GM10266 (cell line): ENCODE data around the gene CLEC2D.
"Not testable (repeated sequence)": the region's sequence is repeated elsewhere in the genome, so short reads cannot be mapped to it uniquely, and the experiment has no call there.

ENCODE experiments used
- DNase-seq: peaks from one replicate; pipeline ENCODE4 v3.0.0; 2012; ENCODE audit errors: extremely low spot score
- TF ChIP-seq, protein P1 (sequence below): IDR thresholded peaks from 2 replicates; pipeline ENCODE4 v1.5.1; 2012; ENCODE audit warnings: mild to moderate bottlenecking, low read depth; ENCODE audit not compliant: control insufficient read depth, insufficient read depth; ENCODE audit errors: missing control alignments

CLEC2D gene

DNA sequence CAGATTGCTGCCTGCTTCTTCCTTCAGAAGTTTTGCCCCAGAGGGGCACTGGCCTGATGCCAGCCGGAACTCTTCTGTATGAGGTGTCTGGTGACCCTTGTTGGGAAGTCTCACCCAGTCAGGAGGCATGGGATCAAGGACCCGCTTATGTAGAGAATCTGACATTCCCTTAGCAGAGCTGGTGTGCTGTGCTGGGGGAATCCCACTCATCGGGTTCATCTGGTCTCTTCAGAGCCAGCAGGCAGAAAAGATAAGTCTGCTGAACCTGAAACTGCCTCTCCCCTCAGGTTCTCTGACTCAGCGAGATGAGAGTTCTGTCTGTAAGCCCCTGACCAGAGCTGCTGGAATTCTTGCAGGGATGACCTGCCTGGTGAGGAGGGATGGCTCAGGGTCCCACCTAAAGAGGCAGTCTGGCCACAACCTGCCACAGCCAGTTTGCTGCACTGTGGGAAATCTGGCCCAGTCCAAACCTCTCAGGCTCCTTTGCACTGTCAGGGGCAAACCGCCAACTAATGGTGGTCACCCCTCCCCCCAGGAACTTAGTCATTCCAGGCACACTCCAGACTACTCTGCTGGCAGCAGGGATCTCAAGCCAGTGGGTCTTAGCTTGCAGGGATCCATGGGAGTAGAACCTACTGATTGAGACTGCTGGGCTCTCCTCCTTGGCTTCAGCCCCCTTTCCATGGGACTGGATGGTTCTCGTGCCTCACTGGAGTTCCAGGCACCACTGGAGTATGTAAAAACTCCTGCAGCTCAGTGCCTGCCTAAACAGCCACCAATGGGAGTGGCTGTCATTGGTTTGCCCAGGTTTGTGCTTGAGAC lies 4.1 kb downstream of the CLEC2D start:
- no peak for DNase-seq
- TF ChIP-seq, protein P1, sequence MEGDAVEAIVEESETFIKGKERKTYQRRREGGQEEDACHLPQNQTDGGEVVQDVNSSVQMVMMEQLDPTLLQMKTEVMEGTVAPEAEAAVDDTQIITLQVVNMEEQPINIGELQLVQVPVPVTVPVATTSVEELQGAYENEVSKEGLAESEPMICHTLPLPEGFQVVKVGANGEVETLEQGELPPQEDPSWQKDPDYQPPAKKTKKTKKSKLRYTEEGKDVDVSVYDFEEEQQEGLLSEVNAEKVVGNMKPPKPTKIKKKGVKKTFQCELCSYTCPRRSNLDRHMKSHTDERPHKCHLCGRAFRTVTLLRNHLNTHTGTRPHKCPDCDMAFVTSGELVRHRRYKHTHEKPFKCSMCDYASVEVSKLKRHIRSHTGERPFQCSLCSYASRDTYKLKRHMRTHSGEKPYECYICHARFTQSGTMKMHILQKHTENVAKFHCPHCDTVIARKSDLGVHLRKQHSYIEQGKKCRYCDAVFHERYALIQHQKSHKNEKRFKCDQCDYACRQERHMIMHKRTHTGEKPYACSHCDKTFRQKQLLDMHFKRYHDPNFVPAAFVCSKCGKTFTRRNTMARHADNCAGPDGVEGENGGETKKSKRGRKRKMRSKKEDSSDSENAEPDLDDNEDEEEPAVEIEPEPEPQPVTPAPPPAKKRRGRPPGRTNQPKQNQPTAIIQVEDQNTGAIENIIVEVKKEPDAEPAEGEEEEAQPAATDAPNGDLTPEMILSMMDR: no peak

DNA sequence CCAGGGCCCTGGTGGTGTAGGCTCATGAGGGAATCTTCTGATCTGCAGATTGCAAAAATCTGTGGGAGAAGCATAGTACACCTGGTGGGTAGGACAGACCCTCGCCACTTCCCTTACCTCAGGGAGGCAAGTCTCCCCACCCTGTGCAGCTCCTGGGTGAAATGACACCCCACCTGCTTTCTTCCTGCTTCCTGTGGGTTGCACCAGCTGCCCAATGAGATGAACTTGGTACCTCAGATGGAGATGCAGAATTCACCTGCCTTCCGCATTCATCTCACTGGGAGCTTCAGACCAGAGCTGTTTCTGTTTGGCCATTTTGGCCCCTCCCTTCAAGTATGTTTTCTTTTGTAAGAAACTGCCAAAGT lies 4.7 kb downstream of the CLEC2D start:
- TF ChIP-seq, protein P1: no peak
- no peak for DNase-seq

DNA sequence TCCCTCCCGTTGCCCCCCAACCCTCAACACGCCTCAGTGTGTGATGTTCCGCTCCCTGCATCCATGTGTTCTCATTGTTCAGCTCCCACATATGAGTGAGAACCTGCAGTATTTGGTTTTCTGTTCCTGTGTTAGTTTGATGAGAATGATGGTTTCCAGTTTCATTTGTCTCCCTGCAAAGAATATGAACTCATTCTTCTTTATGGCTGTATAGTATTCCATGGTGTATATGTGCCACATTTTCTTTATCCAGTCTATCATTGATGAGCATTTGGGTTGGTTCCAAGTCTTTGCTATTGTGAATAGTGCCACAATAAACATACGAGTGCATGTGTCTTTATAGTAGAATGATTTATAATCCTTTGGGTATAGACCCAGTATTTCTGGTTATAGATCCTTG lies 13.0 kb downstream of the CLEC2D start:
- not testable (repeated sequence) for DNase-seq

DNA sequence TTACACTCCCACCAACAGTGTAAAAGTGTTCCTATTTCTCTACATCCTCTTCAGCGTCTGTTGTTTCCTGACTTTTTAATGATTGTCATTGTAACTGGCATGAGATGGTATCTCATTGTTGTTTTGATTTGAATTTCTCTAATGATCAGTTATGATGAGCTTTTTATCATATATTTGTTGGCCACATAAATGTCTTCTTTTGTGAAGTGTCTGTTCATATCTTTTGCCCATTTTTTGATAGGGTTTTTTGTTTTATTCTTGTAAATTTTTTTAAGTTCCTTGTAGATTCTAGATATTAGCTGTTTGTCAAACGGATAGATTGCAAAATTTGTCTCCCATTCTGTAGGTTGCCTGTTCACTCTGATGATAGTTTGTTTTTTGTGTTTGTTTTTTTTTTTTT lies 13.4 kb downstream of the CLEC2D start:
- not testable (repeated sequence) for DNase-seq

DNA sequence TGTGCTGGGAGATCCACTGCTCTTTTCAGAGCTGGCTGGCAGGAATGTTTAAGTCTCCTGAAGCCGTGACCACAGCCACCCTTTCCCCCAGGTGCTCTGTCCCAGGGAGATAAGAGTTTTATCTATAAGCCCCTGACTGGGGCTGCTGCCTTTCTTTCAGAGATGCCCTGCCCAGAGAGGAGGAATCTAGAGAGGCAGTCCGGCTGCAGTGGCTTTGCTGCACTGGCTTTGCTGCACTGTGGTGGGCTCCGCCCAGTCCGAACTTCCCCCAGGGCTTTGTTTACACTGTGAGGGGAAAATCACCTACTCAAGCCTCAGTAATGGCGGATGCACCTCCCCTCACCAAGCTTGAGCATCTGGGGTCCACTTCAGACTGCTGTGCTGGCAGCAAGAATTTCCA lies 15.9 kb downstream of the CLEC2D start:
- not testable (repeated sequence) for DNase-seq

DNA sequence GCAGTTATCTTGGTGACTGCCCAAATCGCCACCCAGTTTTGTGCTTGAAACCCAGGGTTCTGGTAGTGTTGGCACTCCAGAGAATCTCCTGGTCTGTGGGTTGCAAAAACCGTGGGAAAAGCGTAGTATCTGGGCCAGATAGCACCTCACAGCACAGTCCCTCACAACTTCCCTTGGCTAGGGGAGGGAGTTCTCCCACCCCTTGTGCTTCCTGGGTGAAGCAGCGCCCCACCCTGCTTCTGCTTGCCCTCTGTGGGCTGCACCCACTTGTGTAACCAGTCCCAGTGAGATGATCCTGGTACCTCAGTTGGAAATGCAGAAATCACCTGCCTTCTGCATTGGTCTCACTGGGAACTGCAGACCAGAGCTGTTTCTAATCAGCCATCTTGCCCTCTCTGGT lies 16.4 kb downstream of the CLEC2D start:
- DNase-seq: no peak
- TF ChIP-seq, protein P1: no peak

DNA sequence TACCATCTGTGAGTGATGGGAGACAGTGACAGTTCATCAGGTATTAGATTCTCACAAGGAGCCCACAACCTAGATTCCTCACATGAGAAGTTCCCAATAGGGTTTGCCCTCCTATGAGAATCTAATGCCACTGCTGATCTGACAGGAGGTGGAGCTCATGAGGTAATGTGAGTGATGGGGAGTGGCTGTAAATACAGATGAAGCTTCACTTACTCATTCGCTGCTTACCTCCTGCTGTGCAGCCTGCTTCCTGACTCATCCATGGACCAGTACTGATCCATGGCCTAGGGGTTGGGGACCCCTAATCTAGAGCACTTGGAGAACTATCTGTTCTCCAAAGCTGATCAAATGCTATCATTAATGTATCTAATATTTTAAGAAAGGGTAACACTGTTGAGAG lies 17.7 kb downstream of the CLEC2D start:
- TF ChIP-seq, protein P1: no peak
- no peak for DNase-seq

DNA sequence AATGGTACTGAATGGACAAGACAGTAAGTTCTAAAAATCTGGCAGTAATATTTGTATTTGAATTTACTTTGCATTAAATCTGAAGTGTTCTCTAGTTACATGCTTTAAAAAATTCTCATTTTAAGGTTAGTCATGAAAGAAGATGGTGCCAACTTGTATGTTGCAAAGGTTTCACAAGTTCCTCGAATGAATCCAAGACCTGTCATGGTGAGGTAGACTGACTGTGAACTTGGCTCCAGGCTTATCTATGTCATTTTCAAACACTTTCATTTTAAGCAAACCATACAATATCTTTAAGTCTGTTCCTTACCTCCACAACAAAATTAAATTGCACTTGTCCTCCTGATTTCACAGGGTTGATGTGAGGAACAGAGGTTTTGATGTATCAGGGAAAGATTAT lies 23.4 kb downstream of the CLEC2D start:
- TF ChIP-seq, protein P1: no peak

DNA sequence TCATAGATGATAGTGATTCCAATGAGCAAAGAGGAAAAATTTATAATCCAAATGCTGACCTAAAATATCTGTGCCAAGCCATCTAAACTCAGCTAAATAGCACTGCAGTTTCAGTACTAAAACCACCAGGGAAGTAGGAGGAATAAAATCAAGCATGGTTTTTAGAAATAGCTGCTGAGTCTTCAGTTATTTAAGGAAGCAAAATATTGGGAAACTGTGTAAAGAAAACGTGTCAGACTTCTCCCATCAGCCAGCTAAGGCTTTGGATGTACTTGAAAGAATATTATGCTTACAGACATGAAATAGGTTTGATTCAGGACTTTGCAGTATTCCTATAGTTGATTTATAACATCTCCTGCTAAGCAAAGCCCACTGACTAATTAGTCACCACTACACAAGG lies 24.7 kb downstream of the CLEC2D start:
- TF ChIP-seq, protein P1: no peak
- DNase-seq: no peak

More for the DNA sequence above, 23.4 kb downstream of the CLEC2D start:
- no peak for DNase-seq

DNA sequence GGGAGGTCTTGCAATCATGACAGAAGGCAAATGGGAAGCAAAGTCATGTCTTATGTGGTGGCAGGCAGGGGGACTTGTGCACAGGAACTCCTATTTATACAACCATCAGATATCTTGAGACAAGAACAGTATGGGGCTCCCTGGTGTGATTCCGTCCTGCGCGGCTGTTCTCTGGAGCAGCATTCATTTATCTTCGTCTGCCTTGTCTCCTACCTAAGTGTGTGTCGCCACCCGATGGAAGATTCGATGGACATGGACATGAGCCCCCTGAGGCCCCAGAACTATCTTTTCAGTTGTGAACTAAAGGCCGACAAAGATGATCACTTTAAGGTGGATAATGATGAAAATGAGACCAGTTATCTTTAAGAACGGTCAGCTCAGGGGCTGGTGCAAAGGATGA lies 25.6 kb downstream of the CLEC2D start:
- DNase-seq: not testable (repeated sequence)

DNA sequence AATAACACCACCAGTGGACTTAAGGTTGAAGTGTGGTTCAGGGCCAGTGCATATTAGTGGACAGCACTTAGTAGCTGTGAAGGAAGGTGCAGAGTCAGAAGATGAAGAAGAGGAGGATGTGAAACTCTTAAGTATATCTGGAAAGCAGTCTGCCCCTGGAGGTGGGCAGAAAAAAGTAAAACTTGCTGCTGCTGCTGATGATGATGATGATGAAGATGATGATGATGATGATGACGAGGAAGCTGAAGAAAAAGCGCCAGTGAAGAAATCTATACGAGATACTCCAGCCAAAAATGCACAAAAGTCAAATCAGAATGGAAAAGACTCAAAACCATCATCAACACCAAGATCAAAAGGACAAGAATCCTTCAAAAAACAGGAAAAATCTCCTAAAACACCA lies 26.1 kb downstream of the CLEC2D start:
- DNase-seq: not testable (repeated sequence)
